Inflammatory macrophage treated with lipopolysaccharide for 1 hour (primary cell): ENCODE results near the gene WNT7B.
"Not testable (repeated sequence)": the region's sequence is repeated elsewhere in the genome, so short reads cannot be mapped to it uniquely, and the experiment has no call there.

Source experiments
- DNase-seq, 2 donors: peaks; one replicate each; pipeline ENCODE4 v3.0.0-alpha.2; 2020 to 2022

The WNT7B gene

GRCh38 chr22:46007848-46008261 is 30.9 kb upstream of the WNT7B start:
- no peak for DNase-seq

- peak; percentile 75 to 77 for DNase-seq
Observed at GRCh38 chr22:46007003-46007847, 30.3 kb upstream of the WNT7B start.

GRCh38 chr22:46006379-46007002 is 29.5 kb upstream of the WNT7B start:
- DNase-seq, result peak; percentile 71 to 94

GRCh38 chr22:46005116-46005705 is 28.2 kb upstream of the WNT7B start:
- not testable (repeated sequence) for DNase-seq

GRCh38 chr22:46004105-46004866 is 27.3 kb upstream of the WNT7B start:
- DNase-seq, result no peak

- DNase-seq, result no peak
Observed at GRCh38 chr22:46003271-46004091, 26.5 kb upstream of the WNT7B start.

- peak; percentile 63 to 69 for DNase-seq
Observed at GRCh38 chr22:46002757-46003270, 25.9 kb upstream of the WNT7B start.

- no peak for DNase-seq
Observed at GRCh38 chr22:46001426-46002106, 24.6 kb upstream of the WNT7B start.

- peak; percentile 9 to 54 for DNase-seq
Observed at GRCh38 chr22:46001046-46001425, 24.1 kb upstream of the WNT7B start.

GRCh38 chr22:46000081-46001027 is 23.4 kb upstream of the WNT7B start:
- no peak for DNase-seq

- DNase-seq, result no peak
Observed at GRCh38 chr22:45999379-45999971, 22.5 kb upstream of the WNT7B start.

- no peak for DNase-seq
Observed at GRCh38 chr22:45998638-45999378, 21.8 kb upstream of the WNT7B start.

- DNase-seq, result peak; percentile 31 to 46
Observed at GRCh38 chr22:45997777-45998637, 21.0 kb upstream of the WNT7B start.

- peak; percentile 66 to 78 for DNase-seq
Observed at GRCh38 chr22:45997077-45997776, 20.3 kb upstream of the WNT7B start.

- peak; percentile 83 to 87 for DNase-seq
Observed at GRCh38 chr22:45996241-45997076, 19.5 kb upstream of the WNT7B start.

- DNase-seq, result no peak
Observed at GRCh38 chr22:45995405-45996101, 18.6 kb upstream of the WNT7B start.
